SIG-M5 (cell line): ENCODE results near the gene ZFP62.
"Not testable (repeated sequence)": the region's sequence is repeated elsewhere in the genome, so short reads cannot be mapped to it uniquely, and the experiment has no call there.

Source experiments
- DNase-seq: peaks from one replicate; lab custom pipeline; 2025; lab: John Stamatoyannopoulos, UW

The ZFP62 gene

GRCh38 chr5:180830253-180831138 is 30.6 kb downstream of the ZFP62 start:
- DNase-seq: no peak

GRCh38 chr5:180829726-180830125 is 31.4 kb downstream of the ZFP62 start:
- DNase-seq: no peak

- not testable (repeated sequence) for DNase-seq
These were observed 32.1 kb downstream of the ZFP62 start for GRCh38 chr5:180828756-180829531.

GRCh38 chr5:180827374-180827773 is 33.7 kb downstream of the ZFP62 start:
- DNase-seq: not testable (repeated sequence)

GRCh38 chr5:180825768-180826525 is 35.1 kb downstream of the ZFP62 start:
- DNase-seq: no peak

- DNase-seq: no peak
These were observed 36.2 kb downstream of the ZFP62 start for GRCh38 chr5:180824630-180825476.

- no peak for DNase-seq
These were observed 37.0 kb downstream of the ZFP62 start for GRCh38 chr5:180823940-180824629.

- no peak for DNase-seq
These were observed 37.7 kb downstream of the ZFP62 start for GRCh38 chr5:180823346-180823745.

- no peak for DNase-seq
These were observed 39.5 kb downstream of the ZFP62 start for GRCh38 chr5:180821538-180821937.

GRCh38 chr5:180820788-180821321 is 40.2 kb downstream of the ZFP62 start:
- no peak for DNase-seq

GRCh38 chr5:180818677-180819341 is 42.3 kb downstream of the ZFP62 start:
- no peak for DNase-seq

- DNase-seq: no peak
These were observed 43.0 kb downstream of the ZFP62 start for GRCh38 chr5:180817893-180818674.

- no peak for DNase-seq
These were observed 44.2 kb downstream of the ZFP62 start for GRCh38 chr5:180816608-180817534.

GRCh38 chr5:180815293-180815917 is 45.7 kb downstream of the ZFP62 start:
- peak; percentile 14 for DNase-seq

GRCh38 chr5:180813420-180813819 is 47.7 kb downstream of the ZFP62 start:
- no peak for DNase-seq

- DNase-seq: no peak
These were observed 49.4 kb downstream of the ZFP62 start for GRCh38 chr5:180811623-180812124.

- DNase-seq: no peak
These were observed 50.0 kb downstream of the ZFP62 start for GRCh38 chr5:180810959-180811622.
